A673 (cell line): ENCODE measurements around the gene TMEM35A. TPM values are rescaled to one million over a fixed set of nuclear protein-coding genes. Genes with fewer than 3 reads are reported as not detected.
"Not testable (repeated sequence)": the region's sequence is repeated elsewhere in the genome, so short reads cannot be mapped to it uniquely, and the experiment has no call there.

Experiments
- BruUV-seq: library from RNA; stranded (reverse); fragments of 400-500 nt; replicated peaks from 2 replicates; lab custom pipeline; 2021; lab: Mats Ljungman, UMichigan
- CTCF ChIA-PET: fragments of 300-600 bp; sonication (Branson Sonifier 250); formaldehyde crosslinking; loops from one replicate; lab custom pipeline; 2022; ENCODE audit warnings: antibody characterized with exemption; lab: Charles Lee
- POLR2A ChIA-PET: fragments of 300-600 bp; sonication (Branson Sonifier 250); formaldehyde crosslinking; loops from one replicate; lab custom pipeline; 2022; ENCODE audit warnings: antibody characterized with exemption; ENCODE audit not compliant: low non-redundant PET; lab: Charles Lee
- DNase-seq: peaks from one replicate; pipeline ENCODE4 v3.0.0-alpha.2; 2015; ENCODE audit warnings: low spot score
- H3K27ac ChIP-seq: fragments of 200-600 bp; sonication (generic); 2 replicates; pipeline ENCODE4 v1.5.1; 2016; ENCODE audit warnings: mixed run types, low read depth, mild to moderate bottlenecking, mixed read lengths, antibody characterized with exemption, low read length; ENCODE audit not compliant: poor library complexity, severe bottlenecking
- H3K27me3 ChIP-seq: fragments of 200-600 bp; sonication (generic); replicated peaks from 2 replicates; pipeline ENCODE4 v1.6.1; 2017; ENCODE audit warnings: mixed run types, low read depth, mild to moderate bottlenecking, mixed read lengths, antibody characterized with exemption, low read length; ENCODE audit not compliant: insufficient read depth, poor library complexity
- H3K36me3 ChIP-seq: fragments of 200-600 bp; sonication (generic); 2 replicates; pipeline ENCODE4 v1.6.1; 2016; ENCODE audit warnings: mixed run types, mild to moderate bottlenecking, mixed read lengths, antibody characterized with exemption, low read length; ENCODE audit not compliant: insufficient read depth, poor library complexity, severe bottlenecking
- H3K4me1 ChIP-seq: fragments of 200-600 bp; sonication (generic); 2 replicates; pipeline ENCODE4 v1.6.1; 2017; ENCODE audit warnings: mixed run types, mild to moderate bottlenecking, mixed read lengths, antibody characterized with exemption, low read length; ENCODE audit not compliant: insufficient read depth, poor library complexity, severe bottlenecking
- H3K4me3 ChIP-seq: fragments of 200-600 bp; sonication (generic); 2 replicates; pipeline ENCODE4 v1.5.1; 2016; ENCODE audit warnings: low read depth, mixed run types, mild to moderate bottlenecking, mixed read lengths, low read length; ENCODE audit not compliant: poor library complexity, severe bottlenecking
- H3K9me3 ChIP-seq: fragments of 200-600 bp; sonication (generic); 2 replicates; pipeline ENCODE4 v1.6.1; 2016; ENCODE audit warnings: mixed run types, low read depth, mild to moderate bottlenecking, mixed read lengths, antibody characterized with exemption, low read length; ENCODE audit not compliant: poor library complexity, severe bottlenecking
- CTCF ChIP-seq: fragments of 300-800, 200-600 bp; sonication (generic); conservative IDR thresholded peaks from 2 replicates; pipeline ENCODE4 v1.5.1; 2017; ENCODE audit warnings: low read depth, mild to moderate bottlenecking, antibody characterized with exemption, low read length, moderate library complexity, mixed read lengths
- EZH2 ChIP-seq: fragments of 200-600 bp; sonication (generic); IDR thresholded peaks from 2 replicates; pipeline ENCODE4 v1.6.1; 2017; ENCODE audit warnings: borderline replicate concordance, low read depth, mild to moderate bottlenecking, mixed read lengths, antibody characterized with exemption, low read length; ENCODE audit not compliant: poor library complexity, severe bottlenecking
- intact Hi-C: fragments of 100-400 bp; cut with micrococcal nuclease; formaldehyde crosslinking; loops from one replicate; pipeline ENCODE4 v1.10.0; 2022; ENCODE audit not compliant: unreplicated experiment
- total RNA-seq: library from RNA; stranded (reverse); gene quantifications from 2 replicates; pipeline ENCODE4 v1.2.3, GENCODE V29; 2021

The TMEM35A gene
- total RNA-seq, 1 experiment from 2014 or later: 0.21 TPM

- no peaks in the 10 kb centered on the region for H3K9me3 ChIP-seq
- BruUV-seq: no TSS peak
- intact Hi-C loops: no loop called here
- ChIA-PET CTCF (no interaction called here), POLR2A (no interaction called here)
- H3K27me3 ChIP-seq: no peaks in the 10 kb centered on the region
- TF ChIP-seq EZH2: no peak
- TF ChIP-seq CTCF: no peak
- H3K4me3 ChIP-seq: no peak overlapping the region
- DNase-seq: no peak
- H3K27ac ChIP-seq: no peak overlapping the region
- peaks cover 6% of the 10 kb centered on the region for H3K36me3 ChIP-seq
- no peaks in the 10 kb centered on the region for H3K4me1 ChIP-seq
Measured at GRCh38 chrX:101040197-101040596, 38.5 kb upstream of the TMEM35A start.

DNA sequence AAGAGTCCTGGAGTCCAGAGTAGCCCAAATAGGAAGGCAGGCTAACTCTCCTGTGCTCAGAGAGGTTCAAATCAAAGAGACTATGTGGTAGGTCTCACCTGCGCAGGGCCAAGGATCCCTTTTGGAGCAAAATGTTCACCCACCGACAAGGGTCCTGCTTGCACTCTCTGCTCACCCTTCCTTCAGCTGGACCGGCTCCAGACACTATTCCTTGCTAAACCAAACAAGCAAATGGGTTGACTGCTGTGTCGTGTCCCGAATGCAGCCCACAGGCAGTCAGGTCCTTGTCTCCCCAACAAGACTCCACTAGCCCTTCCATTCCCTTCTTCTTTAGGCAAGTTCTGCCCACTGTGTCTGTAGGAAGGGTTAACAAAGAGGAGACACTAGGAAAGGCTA, 27.5 kb upstream of the TMEM35A start:
- TSS peak; percentile 66 for BruUV-seq
- intact Hi-C loops: no loop called here
- Histone ChIP-seq H3K27me3 (no peaks in the 10 kb centered on the region), H3K4me3 (peak overlapping the region; percentile 51), H3K36me3 (no peaks in the 10 kb centered on the region), H3K9me3 (no peaks in the 10 kb centered on the region), H3K27ac (peak overlapping the region; percentile 38), H3K4me1 (no peaks in the 10 kb centered on the region)
- no peak for DNase-seq
- POLR2A ChIA-PET: no interaction called here
- CTCF ChIA-PET: no interaction called here
- TF ChIP-seq CTCF (no peak), EZH2 (no peak)

DNA sequence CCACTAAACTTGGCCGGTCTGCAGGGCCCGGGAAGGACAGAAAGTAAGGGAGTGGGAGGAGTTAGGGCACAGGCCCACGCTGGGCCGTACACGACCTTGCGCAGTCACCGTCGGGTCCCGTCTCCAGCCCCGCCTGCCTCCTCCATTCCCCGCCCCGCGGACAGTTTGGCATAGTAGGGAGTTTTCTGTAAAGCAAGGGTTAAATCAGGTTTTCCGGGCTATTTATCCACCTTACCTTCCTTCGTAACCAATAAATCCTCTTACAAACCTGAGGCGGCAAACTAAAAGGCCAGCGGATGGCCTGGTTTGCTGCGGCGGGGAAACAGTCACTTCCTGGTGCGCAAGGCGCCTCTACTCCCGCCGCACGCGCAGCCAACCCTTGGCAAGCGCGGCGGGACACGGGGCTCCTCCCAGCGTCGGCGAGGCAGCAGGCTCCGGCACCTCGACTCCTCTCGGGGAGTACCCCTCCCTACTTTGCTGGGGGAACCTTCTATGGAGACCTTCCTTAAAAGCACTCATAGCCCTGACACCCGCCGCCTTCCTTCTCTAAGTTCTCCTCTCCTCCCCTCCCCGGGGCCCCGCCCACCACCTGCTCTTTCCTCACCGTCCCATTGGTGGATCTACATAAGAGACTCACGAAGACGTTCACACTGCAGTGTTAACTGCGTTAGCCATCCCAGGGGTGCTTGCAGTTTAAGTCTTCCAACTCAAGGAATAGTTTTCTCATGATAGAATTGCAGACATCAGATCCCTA, 27.0 kb upstream of the TMEM35A start, which contains the start of gene TRMT2B:
TSS of gene TRMT2B (minus strand) at position 563 of the 754 bp plus-strand sequence. CDS start 9,822 bp downstream, outside the sequence.
- Histone ChIP-seq H3K4me3 (peak within 1 kb of the TSS; percentile 51), H3K4me1 (no peaks in the 10 kb centered on the region), H3K9me3 (no peaks in the 10 kb centered on the region), H3K27me3 (no peaks in the 10 kb centered on the region), H3K36me3 (no peaks in the 10 kb centered on the region), H3K27ac (peak within 1 kb of the TSS; percentile 38)
- peak; percentile 86 for DNase-seq
- no TSS peak for BruUV-seq
- ChIA-PET CTCF (no interaction called here), POLR2A (no interaction called here)
- intact Hi-C loops: no loop called here
- TF ChIP-seq EZH2: no peak
- TF ChIP-seq CTCF: no peak

DNA sequence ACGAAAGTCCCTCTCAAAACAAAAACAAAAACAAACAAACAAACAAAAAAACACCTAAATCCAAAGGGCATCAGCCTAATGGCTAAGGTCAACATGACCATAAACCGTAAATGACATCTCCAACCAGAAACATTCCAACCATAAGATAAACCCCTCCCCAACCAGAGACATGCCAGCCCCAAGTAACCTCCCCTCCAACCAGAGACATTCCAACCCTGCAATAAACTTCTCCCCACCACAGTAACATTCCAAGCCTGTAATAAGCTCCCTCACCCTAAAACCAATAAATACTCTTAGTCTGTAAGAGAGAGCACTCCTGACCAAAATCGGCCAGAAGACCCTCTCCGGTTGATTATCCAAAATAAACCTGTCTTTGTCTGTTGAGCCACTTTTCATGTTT, 22.1 kb upstream of the TMEM35A start:
- intact Hi-C loops, POLR2A ChIA-PET, CTCF ChIA-PET, H3K4me3 ChIP-seq, DNase-seq, H3K36me3 ChIP-seq, H3K9me3 ChIP-seq, H3K27ac ChIP-seq, H3K4me1 ChIP-seq, H3K27me3 ChIP-seq, BruUV-seq: not testable (repeated sequence)
